ENCODE data around the gene STRIT1.

The STRIT1 gene

DNA sequence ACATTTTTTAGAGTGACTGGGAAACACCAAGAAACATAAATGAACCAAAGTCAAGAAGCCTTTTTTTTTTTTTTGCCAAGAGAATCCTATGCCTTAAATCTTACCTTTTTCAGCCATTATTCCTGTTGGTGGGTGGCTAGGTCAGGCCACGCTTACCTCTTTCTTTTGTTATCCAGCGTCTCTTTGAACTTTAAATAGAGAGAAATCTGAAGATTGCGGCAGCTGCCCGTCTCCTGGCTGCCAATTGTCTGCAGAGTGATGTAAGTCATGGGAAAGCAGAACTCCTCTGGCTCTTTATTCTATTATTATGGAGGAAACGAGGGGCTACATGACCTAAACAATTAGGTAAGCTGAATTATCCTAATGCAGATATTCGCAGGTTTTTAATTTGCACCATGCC, at the start of gene STRIT1:
Gene STRIT1, minus strand, starts transcription at position 168 of the 400 bp plus-strand sequence.
- no peaks in the 10 kb centered on the region for H3K27me3 Mint-ChIP-seq
- no peaks in the 10 kb centered on the region for H3K4me1 Mint-ChIP-seq (ENCODE audit: low read depth)
- no peak within 1 kb of the TSS for H3K27ac Mint-ChIP-seq
- DNase-seq, result no peak
- no peaks in the 10 kb centered on the region for H3K36me3 Mint-ChIP-seq (ENCODE audit: low read depth)
- peaks cover 17% of the 10 kb centered on the region for H3K9me3 Mint-ChIP-seq
- no peak within 1 kb of the TSS for H3K4me3 Mint-ChIP-seq

DNA sequence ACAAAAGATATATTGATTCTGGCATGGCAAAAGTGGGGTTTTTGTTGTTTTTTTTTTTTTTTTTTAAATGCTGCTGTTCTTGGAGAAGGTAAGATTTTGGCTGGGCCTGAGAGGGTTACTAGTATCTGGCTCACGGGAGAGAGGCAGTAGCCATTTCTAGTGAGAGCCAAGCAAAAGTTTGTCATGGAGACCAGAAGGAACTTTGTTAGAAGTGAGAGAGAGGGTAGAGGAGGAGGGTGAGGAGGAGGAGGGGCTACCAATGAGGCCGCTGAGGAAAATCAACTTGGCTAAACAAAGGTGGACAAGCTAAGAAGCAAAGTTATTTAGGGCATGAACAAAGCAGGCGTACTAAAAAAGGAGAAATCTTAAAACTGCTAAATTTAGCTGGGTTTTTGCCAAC, 48.9 kb upstream of the STRIT1 start:
- Mint-ChIP-seq H3K9me3 (no peaks in the 10 kb centered on the region), H3K4me3 (no peak overlapping the region), H3K27ac (no peak overlapping the region), H3K4me1 (ENCODE audit: low read depth) (no peaks in the 10 kb centered on the region), H3K27me3 (no peaks in the 10 kb centered on the region), H3K36me3 (ENCODE audit: low read depth) (no peaks in the 10 kb centered on the region)
- DNase-seq, result no peak

DNA sequence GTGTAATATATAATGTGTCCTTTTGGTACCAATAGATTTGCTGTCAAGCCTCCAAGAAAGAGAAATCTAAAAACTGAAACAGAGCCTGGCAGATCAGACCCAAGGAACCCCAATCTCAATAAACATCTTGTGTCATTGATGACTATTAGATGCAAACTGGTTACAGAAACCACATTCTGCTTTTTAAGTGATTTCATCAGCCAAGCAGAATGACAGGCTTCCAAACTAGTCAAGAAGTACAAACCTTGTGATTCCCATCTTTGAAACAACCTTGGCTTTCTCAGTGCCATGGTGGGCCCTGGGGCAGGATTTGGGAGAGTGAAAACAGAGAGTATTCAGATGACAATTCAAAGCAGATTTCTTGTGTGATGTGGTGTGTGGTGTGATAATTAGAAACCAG, 45.6 kb upstream of the STRIT1 start:
- Mint-ChIP-seq H3K36me3 (ENCODE audit: low read depth) (no peaks in the 10 kb centered on the region), H3K27me3 (no peaks in the 10 kb centered on the region), H3K9me3 (no peaks in the 10 kb centered on the region), H3K27ac (no peak overlapping the region), H3K4me3 (no peak overlapping the region), H3K4me1 (ENCODE audit: low read depth) (peaks cover 12% of the 10 kb centered on the region)
- DNase-seq, result no peak

DNA sequence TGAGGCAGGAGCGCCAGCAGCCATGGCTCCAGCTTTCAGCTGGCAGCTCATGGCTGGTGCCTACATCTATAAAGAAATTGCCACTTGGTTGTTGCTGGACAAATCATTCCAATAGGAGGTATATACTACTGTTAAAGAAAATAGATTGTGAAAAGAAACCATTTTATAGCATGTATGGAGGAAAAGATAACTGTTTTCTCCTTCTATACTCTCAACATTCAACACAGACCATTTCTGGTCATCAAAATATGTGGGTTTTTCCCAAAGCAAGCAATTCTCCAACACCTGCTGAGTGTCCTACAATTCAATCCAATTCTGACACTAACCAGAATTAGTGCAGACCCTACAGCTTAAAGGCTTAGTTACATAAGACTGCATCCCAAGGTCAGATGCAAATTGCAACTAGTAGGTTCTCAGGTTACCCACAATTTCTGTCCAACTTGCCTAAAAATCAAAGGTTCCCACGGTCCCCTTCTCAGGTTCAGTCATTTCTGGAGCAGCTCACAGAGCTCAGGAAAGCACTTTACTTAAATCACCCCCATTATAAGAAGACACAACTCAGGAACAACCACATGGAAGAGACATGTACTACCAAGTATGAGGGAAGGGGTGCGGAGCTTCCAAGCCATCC, 42.4 kb upstream of the STRIT1 start:
- H3K4me3 Mint-ChIP-seq, result no peak overlapping the region
- no peaks in the 10 kb centered on the region for H3K9me3 Mint-ChIP-seq
- H3K27me3 Mint-ChIP-seq, result no peaks in the 10 kb centered on the region
- peaks cover 12% of the 10 kb centered on the region for H3K4me1 Mint-ChIP-seq (ENCODE audit: low read depth)
- H3K27ac Mint-ChIP-seq, result no peak overlapping the region
- no peaks in the 10 kb centered on the region for H3K36me3 Mint-ChIP-seq (ENCODE audit: low read depth)
- DNase-seq, result no peak

DNA sequence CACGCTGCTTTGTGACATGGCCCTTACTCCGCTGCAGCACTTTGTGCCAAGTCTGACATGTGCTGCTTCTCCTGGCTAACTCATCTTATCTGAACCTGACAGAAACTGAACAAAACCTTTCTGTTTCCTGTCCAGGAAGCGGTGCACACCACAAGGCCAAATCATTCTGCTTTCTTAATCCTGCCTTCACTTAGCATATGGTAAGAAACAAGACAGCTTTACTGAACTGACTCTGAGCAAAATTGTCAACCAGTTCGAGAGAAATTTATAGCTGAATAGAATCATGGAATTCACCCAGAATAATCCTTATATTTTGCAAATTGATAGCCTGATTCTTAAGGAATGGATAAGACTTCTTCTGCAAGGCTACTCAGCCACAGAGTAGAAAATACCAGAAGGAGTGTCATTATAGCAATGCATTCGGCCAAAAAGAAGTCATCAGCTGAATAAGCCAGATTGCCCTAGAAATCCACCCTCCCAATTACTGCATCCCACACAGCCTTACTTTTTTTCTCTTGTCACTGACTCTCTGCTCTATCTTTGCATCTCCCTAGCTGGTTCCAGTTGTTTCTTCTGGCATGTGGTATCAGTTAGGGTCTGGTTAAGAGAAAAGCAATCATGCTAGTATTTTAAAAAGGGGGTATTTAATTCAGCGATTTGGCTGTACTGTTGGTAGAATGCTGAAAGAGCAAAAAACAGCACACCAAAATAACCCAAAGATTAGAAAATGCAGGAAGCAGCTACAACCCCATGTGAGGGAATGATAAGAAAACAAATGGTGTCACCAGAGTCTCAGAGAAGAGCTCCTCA, 41.6 kb upstream of the STRIT1 start:
- Mint-ChIP-seq H3K27ac (no peak overlapping the region), H3K9me3 (no peaks in the 10 kb centered on the region), H3K4me1 (ENCODE audit: low read depth) (peaks cover 12% of the 10 kb centered on the region), H3K27me3 (no peaks in the 10 kb centered on the region), H3K4me3 (no peak overlapping the region), H3K36me3 (ENCODE audit: low read depth) (no peaks in the 10 kb centered on the region)
- DNase-seq, result no peak

DNA sequence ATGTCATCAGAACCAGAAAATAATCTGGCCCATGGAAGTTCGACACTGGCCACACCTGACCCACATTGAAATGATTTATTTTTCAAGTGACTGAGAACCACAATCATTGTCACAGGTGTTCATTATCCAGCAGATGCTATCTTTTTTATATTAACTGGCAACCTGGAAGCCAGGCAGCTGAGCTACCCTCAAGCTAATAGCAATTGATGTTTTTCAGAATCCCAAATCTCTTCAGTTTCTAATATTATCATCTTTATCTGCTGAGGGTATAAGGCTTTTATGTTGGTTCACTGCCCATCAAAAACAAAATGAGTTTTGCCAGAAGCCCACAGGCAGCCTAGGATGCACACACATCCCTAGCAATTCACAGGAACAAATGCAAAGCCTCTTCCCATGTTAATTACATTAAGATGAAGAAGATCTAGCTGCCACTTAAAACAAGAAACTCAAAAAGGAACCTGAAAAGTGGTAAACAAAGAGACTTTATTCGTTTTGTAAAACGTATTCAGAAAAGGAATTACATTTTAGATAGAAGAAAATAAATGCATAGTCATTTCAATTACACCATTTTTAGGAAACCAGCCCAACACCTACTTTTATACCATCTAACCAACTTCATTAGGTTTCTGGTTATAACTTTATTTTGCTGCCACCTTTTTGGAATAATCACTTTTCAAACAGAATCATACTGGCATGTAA, 40.9 kb upstream of the STRIT1 start:
- H3K9me3 Mint-ChIP-seq, result no peaks in the 10 kb centered on the region
- no peak for DNase-seq
- no peak overlapping the region for H3K4me3 Mint-ChIP-seq
- H3K27ac Mint-ChIP-seq, result no peak overlapping the region
- no peaks in the 10 kb centered on the region for H3K36me3 Mint-ChIP-seq (ENCODE audit: low read depth)
- H3K27me3 Mint-ChIP-seq, result no peaks in the 10 kb centered on the region
- H3K4me1 Mint-ChIP-seq (ENCODE audit: low read depth), result peaks cover 12% of the 10 kb centered on the region

DNA sequence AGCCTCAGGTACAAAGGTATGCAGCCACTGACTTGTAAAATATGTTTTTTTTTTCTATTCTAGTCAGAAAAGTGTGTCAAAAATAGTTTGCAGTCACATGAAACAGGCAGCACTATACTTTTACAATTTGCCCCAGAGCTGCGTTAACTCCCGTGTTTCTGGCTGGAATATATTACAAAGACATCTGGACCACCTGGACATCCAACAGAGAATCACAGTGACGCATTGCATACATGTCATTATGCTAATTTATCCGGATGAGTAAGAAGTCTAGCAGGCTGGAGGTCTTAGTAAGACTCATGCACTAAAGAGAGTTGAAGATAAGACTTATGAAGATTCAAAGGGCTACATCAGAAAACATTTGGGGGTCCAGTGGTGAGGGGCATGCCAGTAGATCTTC, 39.2 kb upstream of the STRIT1 start:
- no peaks in the 10 kb centered on the region for H3K36me3 Mint-ChIP-seq (ENCODE audit: low read depth)
- H3K4me3 Mint-ChIP-seq, result no peak overlapping the region

DNA sequence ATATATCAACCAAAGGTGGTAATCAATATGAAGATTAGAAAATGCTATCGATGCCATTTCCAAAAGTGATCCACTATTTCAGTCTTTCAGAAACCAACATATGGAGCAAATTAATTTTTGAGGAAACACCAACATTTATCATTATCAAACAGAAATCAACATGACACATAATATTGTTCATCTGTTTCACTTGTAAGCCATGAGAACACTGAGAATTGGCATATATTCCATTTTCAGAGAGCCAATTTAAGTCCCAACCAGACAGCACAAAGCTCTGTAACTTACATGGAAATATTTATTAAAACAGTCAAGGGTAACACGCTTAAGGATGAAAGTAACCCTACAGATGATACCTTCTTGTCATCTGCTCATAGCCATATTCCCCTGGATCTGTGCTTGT, 37.6 kb upstream of the STRIT1 start:
- H3K4me1 Mint-ChIP-seq (ENCODE audit: low read depth), result peaks cover 12% of the 10 kb centered on the region

More for the DNA sequence above, 39.2 kb upstream of the STRIT1 start:
- H3K27me3 Mint-ChIP-seq, result no peaks in the 10 kb centered on the region
- peaks cover 12% of the 10 kb centered on the region for H3K4me1 Mint-ChIP-seq (ENCODE audit: low read depth)
- no peak for DNase-seq
- no peaks in the 10 kb centered on the region for H3K9me3 Mint-ChIP-seq
- no peak overlapping the region for H3K27ac Mint-ChIP-seq

DNA sequence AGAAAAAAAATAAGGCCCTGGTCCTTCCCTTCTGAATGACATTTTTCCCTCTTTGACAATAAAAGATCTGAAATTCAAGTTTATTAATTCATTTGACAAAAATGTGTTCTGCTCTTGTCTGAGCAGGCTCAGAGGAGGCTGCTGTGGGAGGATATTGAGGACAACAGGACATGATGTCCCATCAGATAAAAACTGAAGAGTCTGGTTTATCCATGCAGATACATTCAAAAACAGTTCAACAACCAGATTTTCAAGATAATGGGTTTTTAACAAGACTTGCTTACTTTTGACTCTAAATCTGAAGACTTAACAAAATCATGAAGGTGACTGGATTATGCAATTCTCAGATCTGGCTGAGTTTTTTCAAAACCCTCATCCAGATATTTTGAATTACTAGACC, 36.9 kb upstream of the STRIT1 start:
- H3K36me3 Mint-ChIP-seq (ENCODE audit: low read depth), result no peaks in the 10 kb centered on the region
- no peak overlapping the region for H3K4me3 Mint-ChIP-seq
- DNase-seq, result no peak
- no peaks in the 10 kb centered on the region for H3K27me3 Mint-ChIP-seq
- peaks cover 10% of the 10 kb centered on the region for H3K4me1 Mint-ChIP-seq (ENCODE audit: low read depth)
- no peaks in the 10 kb centered on the region for H3K9me3 Mint-ChIP-seq
- H3K27ac Mint-ChIP-seq, result no peak overlapping the region

More for the DNA sequence above, 37.6 kb upstream of the STRIT1 start:
- H3K36me3 Mint-ChIP-seq (ENCODE audit: low read depth), result no peaks in the 10 kb centered on the region
- no peak for DNase-seq
- H3K4me3 Mint-ChIP-seq, result no peak overlapping the region
- no peaks in the 10 kb centered on the region for H3K27me3 Mint-ChIP-seq
- no peaks in the 10 kb centered on the region for H3K9me3 Mint-ChIP-seq
- no peak overlapping the region for H3K27ac Mint-ChIP-seq

DNA sequence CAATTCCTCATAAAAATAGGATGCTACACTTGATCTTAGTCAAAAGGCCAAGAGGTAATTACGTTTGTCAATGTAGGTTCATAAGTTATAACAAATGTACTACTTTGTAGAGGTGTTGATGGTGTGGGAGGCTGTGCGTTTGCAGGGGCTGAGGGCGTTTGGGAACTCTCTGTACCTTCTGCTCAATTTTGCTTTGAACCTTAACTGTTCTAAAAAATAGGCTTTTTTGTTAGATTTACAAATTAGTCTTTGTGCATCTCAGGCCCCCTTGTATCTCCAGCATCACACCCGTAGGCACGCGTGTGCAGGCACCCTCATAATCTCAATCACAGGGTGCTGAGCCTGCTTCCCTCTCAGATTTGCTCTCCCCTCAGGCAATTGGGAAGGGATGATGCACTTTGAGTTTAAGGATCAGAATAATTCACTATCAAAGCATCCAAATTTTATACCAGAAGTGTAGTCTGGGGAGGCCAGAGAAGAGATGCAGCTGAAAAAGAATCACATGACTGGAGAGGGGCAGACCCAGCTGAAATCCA, 36.1 kb upstream of the STRIT1 start:
- H3K4me1 Mint-ChIP-seq (ENCODE audit: low read depth), result peaks cover 3% of the 10 kb centered on the region
- H3K36me3 Mint-ChIP-seq (ENCODE audit: low read depth), result no peaks in the 10 kb centered on the region
- no peak overlapping the region for H3K27ac Mint-ChIP-seq
- H3K27me3 Mint-ChIP-seq, result no peaks in the 10 kb centered on the region
- DNase-seq, result no peak
- H3K4me3 Mint-ChIP-seq, result no peak overlapping the region
- H3K9me3 Mint-ChIP-seq, result no peaks in the 10 kb centered on the region

DNA sequence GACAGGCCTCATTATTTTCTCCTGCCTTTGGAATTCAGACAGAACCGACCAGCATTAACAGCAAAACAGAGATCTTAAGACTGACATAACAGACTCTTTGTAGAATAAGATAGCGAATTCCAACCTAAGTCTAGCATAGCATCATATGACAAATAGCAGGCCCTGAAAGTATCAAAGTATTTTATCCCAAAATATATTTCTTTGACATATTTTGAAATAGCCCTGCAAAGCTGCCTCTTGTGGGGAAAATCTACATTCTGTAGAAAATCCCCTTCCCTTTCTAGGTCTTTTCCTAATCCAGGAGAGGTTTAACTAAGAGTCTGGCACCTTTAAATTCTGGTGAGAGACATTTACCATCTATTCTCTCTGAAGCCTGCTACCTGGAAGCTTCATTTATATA, 34.4 kb upstream of the STRIT1 start:
- DNase-seq, result no peak
- Mint-ChIP-seq H3K9me3 (no peaks in the 10 kb centered on the region), H3K4me3 (no peak overlapping the region), H3K36me3 (ENCODE audit: low read depth) (no peaks in the 10 kb centered on the region), H3K27ac (no peak overlapping the region), H3K4me1 (ENCODE audit: low read depth) (no peaks in the 10 kb centered on the region), H3K27me3 (no peaks in the 10 kb centered on the region)

DNA sequence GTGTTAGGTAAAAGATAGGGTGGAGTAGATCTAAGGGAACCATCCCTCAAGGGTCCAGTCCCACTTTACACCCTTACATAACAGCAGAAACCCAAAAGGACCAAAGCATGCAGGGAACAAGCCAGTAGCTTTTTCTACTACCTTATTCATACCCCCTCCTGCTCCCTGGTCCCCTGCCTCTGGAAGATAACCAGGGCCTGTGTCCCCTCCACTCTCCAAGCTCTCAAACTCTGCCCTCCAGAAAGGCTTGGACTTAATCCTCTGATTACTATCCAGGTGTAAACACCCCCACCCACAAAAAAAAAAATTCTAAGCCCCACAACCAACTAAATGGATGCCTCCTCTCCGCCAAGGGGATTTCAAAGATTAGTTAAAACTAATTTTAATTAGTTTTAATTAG, 33.9 kb upstream of the STRIT1 start:
- H3K27me3 Mint-ChIP-seq, result no peaks in the 10 kb centered on the region
- no peaks in the 10 kb centered on the region for H3K4me1 Mint-ChIP-seq (ENCODE audit: low read depth)
- H3K4me3 Mint-ChIP-seq, result no peak overlapping the region
- no peaks in the 10 kb centered on the region for H3K9me3 Mint-ChIP-seq
- no peaks in the 10 kb centered on the region for H3K36me3 Mint-ChIP-seq (ENCODE audit: low read depth)
- DNase-seq, result no peak
- no peak overlapping the region for H3K27ac Mint-ChIP-seq

DNA sequence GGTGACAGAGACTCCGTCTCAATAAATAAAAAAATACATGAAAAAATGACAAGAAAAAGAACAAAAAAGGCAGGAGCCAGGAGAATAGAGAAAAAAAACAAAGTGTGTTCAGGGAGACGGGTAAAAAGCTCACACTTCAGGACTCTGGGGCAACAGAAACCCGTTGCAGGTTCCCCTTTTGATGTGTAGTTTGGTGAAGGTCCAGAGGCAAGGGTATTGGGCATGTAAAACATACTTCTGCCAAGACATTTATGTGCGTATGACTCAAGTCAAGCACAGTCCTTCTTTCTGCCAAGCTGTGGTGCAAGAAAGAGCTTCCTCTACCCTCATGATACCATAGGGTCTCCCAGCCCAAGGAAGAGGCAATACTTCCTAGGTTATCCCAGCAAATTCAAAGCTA, 33.4 kb upstream of the STRIT1 start:
- DNase-seq, result no peak
- Mint-ChIP-seq H3K4me3 (no peak overlapping the region), H3K27me3 (no peaks in the 10 kb centered on the region), H3K4me1 (ENCODE audit: low read depth) (no peaks in the 10 kb centered on the region), H3K36me3 (ENCODE audit: low read depth) (no peaks in the 10 kb centered on the region), H3K9me3 (no peaks in the 10 kb centered on the region), H3K27ac (no peak overlapping the region)

DNA sequence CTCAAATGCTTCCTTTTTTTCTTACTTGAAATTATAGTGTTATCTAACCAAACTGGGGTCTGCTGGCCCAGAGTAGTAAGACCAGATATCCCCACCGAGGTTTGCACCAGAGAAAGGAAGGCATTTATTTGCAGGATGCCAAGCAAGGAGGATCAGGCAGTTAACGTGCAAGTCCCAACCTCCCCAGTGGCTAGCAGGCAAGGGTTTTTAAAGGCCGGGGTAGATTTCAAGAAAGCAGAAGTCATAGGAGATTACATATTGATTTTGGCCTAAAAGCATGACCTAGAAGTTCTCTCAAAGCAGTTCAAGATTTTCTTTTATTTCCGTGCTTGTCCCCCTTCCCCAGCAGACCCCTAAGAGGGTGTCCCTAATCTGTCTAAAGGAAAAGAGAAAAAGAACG, 32.8 kb upstream of the STRIT1 start:
- no peaks in the 10 kb centered on the region for H3K27me3 Mint-ChIP-seq
- no peak for DNase-seq
- H3K36me3 Mint-ChIP-seq (ENCODE audit: low read depth), result no peaks in the 10 kb centered on the region
- no peaks in the 10 kb centered on the region for H3K9me3 Mint-ChIP-seq
- no peak overlapping the region for H3K27ac Mint-ChIP-seq
- no peaks in the 10 kb centered on the region for H3K4me1 Mint-ChIP-seq (ENCODE audit: low read depth)
- no peak overlapping the region for H3K4me3 Mint-ChIP-seq

Measured in activated T-cell treated with anti-CD3 and anti-CD28 coated beads, Interleukin-2, amount 50 U/mL, for 24 hours (primary cell).